Breast epithelium (tissue), 3 donors: Measurements from ENCODE around the gene UTP15.

Experiments used
- CTCF ChIP-seq, 3 donors: fragments of 450-650 bp; IDR thresholded peaks; one replicate each; pipeline ENCODE4 v1.5.1; 2016 to 2017; ENCODE audit warnings: antibody characterized with exemption in 3 of 3, mild to moderate bottlenecking in 3 of 3, moderate library complexity in 3 of 3
- POLR2A ChIP-seq: fragments of 450-650 bp; IDR thresholded peaks from one replicate; pipeline ENCODE4 v1.6.1; 2016; ENCODE audit warnings: antibody characterized with exemption, mild to moderate bottlenecking, moderate library complexity
- POLR2AphosphoS5 ChIP-seq, 3 donors: sonication (generic); formaldehyde crosslinking; IDR thresholded peaks; one replicate each; pipeline ENCODE4 v1.6.1; 2017; ENCODE audit warnings: antibody characterized with exemption in 3 of 3

- TF ChIP-seq POLR2A: no peak
- TF ChIP-seq CTCF (IDR thresholded peaks at IDR 0.05): no peak
- no peak for TF ChIP-seq POLR2AphosphoS5 (IDR thresholded peaks at IDR 0.05)
Observed at GRCh38 chr5:73532195-73532594, 33.3 kb upstream of the UTP15 start.
